ENCODE data around the gene LRPAP1.

LRPAP1 gene

DNA sequence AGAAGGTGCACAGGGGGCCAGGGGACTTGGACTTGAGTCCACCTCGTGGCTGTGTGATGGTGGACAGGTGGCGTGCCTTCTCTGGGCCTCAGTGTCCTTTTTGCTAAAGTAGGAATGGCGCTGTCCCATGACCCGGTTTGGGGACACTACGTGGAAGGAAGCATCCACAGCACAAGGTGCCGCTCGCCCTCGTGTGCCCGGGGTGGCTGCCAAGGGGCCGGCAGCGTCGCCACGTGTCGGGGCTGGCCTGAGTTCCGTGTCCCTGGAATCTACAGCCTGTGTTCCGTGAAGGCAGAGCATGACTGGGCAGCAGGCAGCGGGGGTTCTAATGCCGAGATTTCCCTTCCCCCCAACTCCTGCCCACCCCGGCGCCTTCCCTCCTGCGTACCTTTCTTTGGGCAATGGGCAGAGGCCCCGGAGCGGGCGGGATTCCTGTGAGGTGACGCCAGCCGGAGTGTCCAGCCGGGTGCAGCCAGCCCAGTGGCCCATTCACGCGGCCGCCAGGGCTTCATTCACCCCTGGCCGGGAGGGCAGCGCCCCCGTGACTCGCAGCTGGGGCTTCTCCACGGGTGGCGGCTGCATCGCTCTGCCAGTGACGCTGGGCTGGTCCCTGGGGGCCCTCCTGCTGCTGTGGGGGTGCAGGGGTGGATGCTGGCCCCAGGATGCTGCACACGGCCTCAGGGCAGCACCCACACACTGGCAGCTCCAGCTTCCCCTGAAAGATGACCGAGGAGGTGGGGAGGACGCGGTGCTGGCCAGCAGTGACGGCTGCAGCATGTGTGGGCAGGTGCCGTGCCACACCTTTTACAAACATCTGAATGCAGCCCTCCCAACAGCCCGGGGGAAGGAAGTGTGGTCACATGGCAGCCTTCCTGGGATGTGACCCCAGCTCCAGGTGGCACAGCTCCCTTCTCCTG, 47.9 kb downstream of the LRPAP1 start:
- Mint-ChIP-seq H3K27ac (no peak overlapping the region), H3K9me3 (no peaks in the 10 kb centered on the region), H3K4me3 (no peak overlapping the region), H3K27me3 (peaks cover 10% of the 10 kb centered on the region), H3K36me3 (ENCODE audit: low read depth) (no peaks in the 10 kb centered on the region), H3K4me1 (ENCODE audit: low read depth) (peaks cover 7% of the 10 kb centered on the region)

DNA sequence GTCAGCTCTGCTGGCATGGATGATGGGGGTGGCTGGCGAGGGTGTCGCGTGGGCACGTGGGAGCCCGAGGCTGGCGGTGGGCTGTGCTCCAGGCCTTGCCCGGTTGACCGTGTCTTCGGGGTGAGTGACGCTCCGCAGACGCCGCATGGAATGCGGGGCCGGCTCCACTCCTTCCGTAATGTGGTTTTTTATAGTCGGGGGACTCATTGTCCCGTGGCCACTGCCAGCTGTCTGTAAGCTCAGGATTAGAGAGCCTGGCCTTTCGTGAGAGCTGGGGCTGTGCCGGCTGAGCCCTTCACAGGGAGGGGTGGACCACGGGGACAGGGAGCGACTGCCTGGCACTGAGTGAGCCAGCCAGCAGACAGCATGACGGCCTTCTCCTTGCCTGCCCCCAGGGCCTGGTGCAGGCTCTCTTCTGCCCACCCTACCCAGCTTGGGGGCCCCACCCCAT, 48.7 kb downstream of the LRPAP1 start:
- no peak overlapping the region for H3K27ac Mint-ChIP-seq
- no peaks in the 10 kb centered on the region for H3K4me1 Mint-ChIP-seq (ENCODE audit: low read depth)
- no peak overlapping the region for H3K4me3 Mint-ChIP-seq

DNA sequence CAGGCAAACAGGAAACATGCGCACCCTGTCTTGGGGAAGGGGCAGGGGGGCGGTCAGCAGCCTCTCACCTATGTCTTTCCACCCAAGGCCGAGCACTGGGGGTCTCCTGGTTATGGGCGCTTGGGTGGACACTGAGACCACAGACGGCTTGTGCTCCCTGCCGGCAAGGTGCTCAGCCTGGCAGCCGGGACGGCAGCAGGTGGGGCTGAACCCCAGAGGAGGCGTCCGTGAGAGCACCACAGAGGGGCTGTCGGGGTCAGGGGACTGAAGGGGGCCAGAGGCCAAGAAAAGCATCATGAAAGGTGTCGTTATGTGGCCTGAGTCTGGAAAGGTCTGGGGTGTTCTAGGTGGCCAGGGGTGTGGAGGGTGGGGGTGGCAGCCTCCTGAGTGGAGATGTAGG, 49.5 kb downstream of the LRPAP1 start:
- Mint-ChIP-seq H3K27me3 (peaks cover 10% of the 10 kb centered on the region), H3K27ac (no peak overlapping the region), H3K9me3 (no peaks in the 10 kb centered on the region), H3K36me3 (ENCODE audit: low read depth) (no peaks in the 10 kb centered on the region), H3K4me3 (no peak overlapping the region), H3K4me1 (ENCODE audit: low read depth) (no peaks in the 10 kb centered on the region)

More for the DNA sequence above, 48.7 kb downstream of the LRPAP1 start:
- Mint-ChIP-seq H3K27me3 (peaks cover 10% of the 10 kb centered on the region), H3K9me3 (no peaks in the 10 kb centered on the region), H3K36me3 (ENCODE audit: low read depth) (no peaks in the 10 kb centered on the region)

- H3K27ac Mint-ChIP-seq = no peak overlapping the region
- no peaks in the 10 kb centered on the region for H3K36me3 Mint-ChIP-seq (ENCODE audit: low read depth)
- H3K4me1 Mint-ChIP-seq (ENCODE audit: low read depth) = no peaks in the 10 kb centered on the region
- peaks cover 10% of the 10 kb centered on the region for H3K27me3 Mint-ChIP-seq
- no peaks in the 10 kb centered on the region for H3K9me3 Mint-ChIP-seq
- H3K4me3 Mint-ChIP-seq = no peak overlapping the region
Measured at GRCh38 chr4:3481783-3482393, 50.3 kb downstream of the LRPAP1 start.

- H3K9me3 Mint-ChIP-seq = no peaks in the 10 kb centered on the region
- H3K27ac Mint-ChIP-seq = no peak overlapping the region
- no peaks in the 10 kb centered on the region for H3K4me1 Mint-ChIP-seq (ENCODE audit: low read depth)
- no peaks in the 10 kb centered on the region for H3K36me3 Mint-ChIP-seq (ENCODE audit: low read depth)
- H3K4me3 Mint-ChIP-seq = no peak overlapping the region
- peaks cover 10% of the 10 kb centered on the region for H3K27me3 Mint-ChIP-seq
Measured at GRCh38 chr4:3481113-3481531, 51.1 kb downstream of the LRPAP1 start.

DNA sequence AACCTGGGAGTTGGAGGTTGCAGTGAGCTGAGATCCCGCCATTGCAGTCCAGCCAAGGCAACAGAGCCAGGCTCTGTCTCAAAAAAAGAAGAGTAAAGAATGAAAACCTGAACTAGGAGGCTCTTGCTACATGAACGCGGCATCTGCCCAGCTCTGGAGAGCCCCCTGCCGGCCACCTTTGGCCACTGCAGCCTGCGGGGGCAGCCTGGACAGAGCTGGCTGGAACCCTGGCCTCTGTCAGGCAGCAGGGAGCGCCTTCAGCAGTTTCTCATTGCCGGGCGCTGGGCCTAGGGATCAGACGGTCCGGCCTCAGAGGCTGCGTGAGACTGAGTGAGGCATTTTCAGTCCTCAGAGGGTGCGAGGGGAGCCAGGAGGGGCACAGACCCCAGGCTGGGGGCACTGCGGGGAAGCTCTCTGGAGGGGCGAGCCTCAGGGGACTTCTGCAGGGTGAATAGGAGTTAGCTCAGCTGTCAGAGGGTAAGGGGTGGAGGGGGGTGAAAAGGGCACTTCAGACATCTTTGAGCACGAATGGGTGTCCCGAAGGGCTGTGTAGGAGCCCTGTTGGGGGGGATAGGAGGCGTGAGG, 51.6 kb downstream of the LRPAP1 start:
- Mint-ChIP-seq H3K27ac (no peak overlapping the region), H3K36me3 (ENCODE audit: low read depth) (no peaks in the 10 kb centered on the region), H3K27me3 (peaks cover 10% of the 10 kb centered on the region), H3K4me3 (no peak overlapping the region), H3K9me3 (no peaks in the 10 kb centered on the region), H3K4me1 (ENCODE audit: low read depth) (no peaks in the 10 kb centered on the region)

- Mint-ChIP-seq H3K27me3 (peaks cover 10% of the 10 kb centered on the region), H3K27ac (no peak overlapping the region), H3K4me3 (no peak overlapping the region), H3K4me1 (ENCODE audit: low read depth) (no peaks in the 10 kb centered on the region), H3K36me3 (ENCODE audit: low read depth) (no peaks in the 10 kb centered on the region), H3K9me3 (no peaks in the 10 kb centered on the region)
Measured at GRCh38 chr4:3479358-3480101, 52.7 kb downstream of the LRPAP1 start.

DNA sequence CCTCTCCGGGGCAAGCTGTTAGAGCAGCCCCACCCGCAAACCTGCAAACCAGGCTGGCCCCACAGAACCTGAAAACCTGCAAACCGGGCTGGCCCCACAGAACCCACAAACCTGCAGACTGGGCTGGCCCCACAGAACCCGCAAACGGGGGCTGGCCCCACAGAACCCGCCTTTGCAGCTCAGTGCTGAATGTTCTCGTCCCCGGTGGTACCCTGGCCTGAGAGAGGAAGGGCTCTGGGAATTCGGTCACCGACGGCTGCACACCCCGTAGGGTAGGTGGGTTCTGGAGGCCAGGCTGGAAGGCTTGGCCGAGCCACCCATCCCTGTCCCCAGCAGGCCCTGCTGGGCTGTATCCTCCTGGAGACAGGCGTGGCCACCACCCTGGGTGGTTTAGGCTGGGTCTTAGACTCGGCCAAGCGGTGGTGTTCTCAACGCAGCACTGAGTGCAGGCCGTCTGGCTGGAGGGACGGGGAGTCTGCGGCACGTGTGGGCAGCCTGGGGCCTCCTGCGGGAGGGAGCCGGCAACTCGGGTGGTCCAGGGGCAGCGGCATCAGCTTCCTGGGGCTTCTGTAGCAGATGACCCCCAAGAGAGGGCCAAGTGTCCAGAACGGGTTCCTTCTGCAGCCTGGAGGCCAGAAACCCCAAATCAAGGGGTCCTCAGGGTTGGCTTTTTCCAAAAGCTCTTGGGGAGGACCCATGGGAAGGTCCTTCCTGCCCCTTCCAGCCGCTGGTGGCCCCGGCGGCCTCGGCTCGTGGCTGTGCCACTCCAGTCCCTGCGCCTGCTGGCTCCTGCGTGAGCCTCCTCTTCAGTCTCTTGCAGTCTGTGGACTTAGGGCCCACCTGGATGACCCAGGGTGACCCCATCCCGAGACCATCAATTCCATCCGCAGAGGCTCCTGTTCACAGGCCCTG, 53.5 kb downstream of the LRPAP1 start:
- Mint-ChIP-seq H3K4me3 (no peak overlapping the region), H3K27me3 (peaks cover 10% of the 10 kb centered on the region), H3K9me3 (no peaks in the 10 kb centered on the region), H3K4me1 (ENCODE audit: low read depth) (no peaks in the 10 kb centered on the region), H3K27ac (no peak overlapping the region), H3K36me3 (ENCODE audit: low read depth) (no peaks in the 10 kb centered on the region)

DNA sequence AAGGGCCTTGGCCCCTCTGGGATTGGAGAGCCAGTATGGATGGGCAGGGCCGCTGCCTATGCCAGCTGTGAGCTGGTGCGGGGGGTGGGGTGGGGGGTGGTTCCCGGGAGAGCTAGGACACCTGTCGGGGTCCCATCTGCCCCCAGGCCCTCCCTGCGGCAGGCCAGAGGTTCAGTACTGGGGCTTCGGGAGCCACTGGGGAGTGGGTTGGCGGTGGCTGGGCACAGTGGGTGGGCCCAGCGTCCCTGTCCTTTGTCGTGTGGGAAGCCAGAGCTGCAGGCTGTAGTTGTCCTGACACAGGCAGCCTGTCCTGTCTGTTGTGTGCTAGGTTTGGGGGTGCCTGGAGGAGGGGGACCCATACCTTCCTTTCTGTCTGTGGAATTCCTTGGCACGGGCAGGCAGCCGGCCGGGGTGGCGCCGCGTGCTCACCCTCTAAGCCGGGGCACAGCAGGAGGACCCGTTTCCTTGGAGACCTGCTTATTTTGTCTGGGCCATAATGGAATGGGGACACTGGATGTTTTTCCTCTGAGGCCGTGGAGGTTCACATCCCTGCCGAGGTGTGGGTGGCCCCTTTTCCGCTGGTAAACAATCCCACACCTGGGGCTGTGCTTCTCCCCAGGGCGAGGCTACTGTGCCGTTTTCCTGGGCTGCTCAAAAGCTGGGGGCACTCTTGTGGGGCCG, 54.3 kb downstream of the LRPAP1 start:
- no peak overlapping the region for H3K27ac Mint-ChIP-seq
- peaks cover 10% of the 10 kb centered on the region for H3K27me3 Mint-ChIP-seq
- no peaks in the 10 kb centered on the region for H3K4me1 Mint-ChIP-seq (ENCODE audit: low read depth)
- H3K36me3 Mint-ChIP-seq (ENCODE audit: low read depth) = no peaks in the 10 kb centered on the region
- H3K9me3 Mint-ChIP-seq = no peaks in the 10 kb centered on the region
- no peak overlapping the region for H3K4me3 Mint-ChIP-seq

- Mint-ChIP-seq H3K27me3 (peaks cover 10% of the 10 kb centered on the region), H3K4me3 (no peak overlapping the region), H3K27ac (no peak overlapping the region), H3K36me3 (ENCODE audit: low read depth) (no peaks in the 10 kb centered on the region), H3K9me3 (no peaks in the 10 kb centered on the region), H3K4me1 (ENCODE audit: low read depth) (no peaks in the 10 kb centered on the region)
Measured at GRCh38 chr4:3476936-3477749, 55.1 kb downstream of the LRPAP1 start.

DNA sequence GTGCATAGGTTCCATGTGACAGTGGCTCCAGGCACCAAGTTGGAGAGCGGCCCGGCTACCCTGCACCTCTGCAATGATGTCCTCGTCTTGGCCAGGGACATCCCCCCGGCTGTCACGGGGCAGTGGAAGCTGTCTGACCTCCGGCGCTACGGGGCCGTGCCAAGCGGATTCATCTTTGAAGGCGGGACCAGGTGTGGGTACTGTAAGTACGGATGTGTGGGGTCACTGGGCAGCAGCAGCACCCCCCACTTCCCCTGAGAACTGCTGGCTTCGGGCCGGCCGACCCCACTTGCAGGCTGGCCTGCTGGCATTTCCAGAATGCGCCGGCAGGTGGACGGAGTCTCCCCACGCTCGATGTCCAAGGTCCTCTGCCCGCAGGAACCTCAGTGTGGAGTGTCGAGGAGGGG, 55.9 kb downstream of the LRPAP1 start:
- Mint-ChIP-seq H3K4me3 (no peak overlapping the region), H3K27ac (no peak overlapping the region), H3K9me3 (no peaks in the 10 kb centered on the region), H3K27me3 (peaks cover 4% of the 10 kb centered on the region), H3K4me1 (ENCODE audit: low read depth) (no peaks in the 10 kb centered on the region), H3K36me3 (ENCODE audit: low read depth) (no peaks in the 10 kb centered on the region)

GRCh38 chr4:3475713-3476260, 56.4 kb downstream of the LRPAP1 start:
- Mint-ChIP-seq H3K36me3 (ENCODE audit: low read depth) (no peaks in the 10 kb centered on the region), H3K4me3 (no peak overlapping the region), H3K27ac (no peak overlapping the region), H3K27me3 (no peaks in the 10 kb centered on the region), H3K4me1 (ENCODE audit: low read depth) (no peaks in the 10 kb centered on the region), H3K9me3 (no peaks in the 10 kb centered on the region)

Measured in stimulated activated naive CD8-positive, alpha-beta T cell treated with anti-CD3 and anti-CD28 coated beads, Interleukin-15, Interleukin-2, amounts not matched to agents 100 ng/mL and 50 ng/mL, for 24 hours (primary cell).